Measurements from ENCODE around the gene SLC6A4. TPM values are rescaled to one million over a fixed set of nuclear protein-coding genes. Genes with fewer than 3 reads are reported as not detected.

Gene SLC6A4
- total RNA-seq, 1 experiment from 2014 or later, result 0.30 TPM

DNA sequence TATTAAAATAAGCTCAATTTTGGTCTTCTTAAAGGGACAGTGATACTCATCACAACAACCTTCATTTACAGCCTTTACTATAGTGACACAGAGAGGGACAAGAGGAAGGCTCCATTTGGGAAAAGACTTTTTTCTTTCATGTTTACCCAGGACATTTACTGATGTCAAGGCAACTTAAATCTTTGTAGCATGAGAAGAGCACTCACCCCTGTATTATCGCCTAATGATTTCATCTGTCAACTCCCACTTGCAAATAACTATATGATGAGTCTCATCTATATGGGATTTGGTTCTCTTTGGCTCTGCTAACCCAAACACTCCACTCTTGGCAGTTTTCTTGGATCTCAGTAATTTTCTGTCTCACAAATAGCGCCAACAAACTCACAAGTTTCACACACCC is 32.1 kb upstream of the SLC6A4 start:
- no peak for ATAC-seq
- RAD21 ChIA-PET (ENCODE audit: low non-redundant PET in 1 of 2, low total read pairs in 2 of 2, uncharacterized antibody in 2 of 2, unreplicated experiment in 2 of 2), result no interaction called here
- H2AFZ ChIP-seq (ENCODE audit: low read depth, low read length, poor library complexity, severe bottlenecking), result no peak overlapping the region
- no peaks in the 10 kb centered on the region for H3K27me3 ChIP-seq (ENCODE audit: insufficient read depth, low read length)
- no peaks in the 10 kb centered on the region for H3K4me1 ChIP-seq (ENCODE audit: control insufficient read depth in 1 of 2, insufficient read depth in 2 of 2, low read length in 2 of 2)
- H4K20me1 ChIP-seq (ENCODE audit: insufficient read depth), result no peaks in the 10 kb centered on the region
- H3K27ac ChIP-seq (ENCODE audit: low read depth, low read length), result no peak overlapping the region
- no peak overlapping the region for H3K4me3 ChIP-seq (replicated peaks in 1 of 2; ENCODE audit: low read depth in 1 of 2, low read length in 2 of 2)
- BruUV-seq (replicated peaks), result no TSS peak
- H3K36me3 ChIP-seq (ENCODE audit: control insufficient read depth in 1 of 2, insufficient read depth in 2 of 2, low read length in 2 of 2), result peaks cover 33 to 45% of the 10 kb centered on the region in 2 experiments; a peak in 3 of 4 replicates
- no peak overlapping the region for H3K9ac ChIP-seq (ENCODE audit: low read length)
- H3K4me2 ChIP-seq (ENCODE audit: low read length), result no peak overlapping the region
- intact Hi-C loops (cut with micrococcal nuclease), result no loop called here
- no peaks in the 10 kb centered on the region for H3K9me3 ChIP-seq (ENCODE audit: control insufficient read depth in 1 of 2, insufficient read depth in 1 of 2, low read depth in 1 of 2, low read length in 2 of 2)
- DNase-seq (ENCODE audit: low read depth, low spot score), result no peak
- TF ChIP-seq SRF (IDR thresholded peaks at IDR 0.05; ENCODE audit: low read depth), result no peak
- TF ChIP-seq, protein P1, sequence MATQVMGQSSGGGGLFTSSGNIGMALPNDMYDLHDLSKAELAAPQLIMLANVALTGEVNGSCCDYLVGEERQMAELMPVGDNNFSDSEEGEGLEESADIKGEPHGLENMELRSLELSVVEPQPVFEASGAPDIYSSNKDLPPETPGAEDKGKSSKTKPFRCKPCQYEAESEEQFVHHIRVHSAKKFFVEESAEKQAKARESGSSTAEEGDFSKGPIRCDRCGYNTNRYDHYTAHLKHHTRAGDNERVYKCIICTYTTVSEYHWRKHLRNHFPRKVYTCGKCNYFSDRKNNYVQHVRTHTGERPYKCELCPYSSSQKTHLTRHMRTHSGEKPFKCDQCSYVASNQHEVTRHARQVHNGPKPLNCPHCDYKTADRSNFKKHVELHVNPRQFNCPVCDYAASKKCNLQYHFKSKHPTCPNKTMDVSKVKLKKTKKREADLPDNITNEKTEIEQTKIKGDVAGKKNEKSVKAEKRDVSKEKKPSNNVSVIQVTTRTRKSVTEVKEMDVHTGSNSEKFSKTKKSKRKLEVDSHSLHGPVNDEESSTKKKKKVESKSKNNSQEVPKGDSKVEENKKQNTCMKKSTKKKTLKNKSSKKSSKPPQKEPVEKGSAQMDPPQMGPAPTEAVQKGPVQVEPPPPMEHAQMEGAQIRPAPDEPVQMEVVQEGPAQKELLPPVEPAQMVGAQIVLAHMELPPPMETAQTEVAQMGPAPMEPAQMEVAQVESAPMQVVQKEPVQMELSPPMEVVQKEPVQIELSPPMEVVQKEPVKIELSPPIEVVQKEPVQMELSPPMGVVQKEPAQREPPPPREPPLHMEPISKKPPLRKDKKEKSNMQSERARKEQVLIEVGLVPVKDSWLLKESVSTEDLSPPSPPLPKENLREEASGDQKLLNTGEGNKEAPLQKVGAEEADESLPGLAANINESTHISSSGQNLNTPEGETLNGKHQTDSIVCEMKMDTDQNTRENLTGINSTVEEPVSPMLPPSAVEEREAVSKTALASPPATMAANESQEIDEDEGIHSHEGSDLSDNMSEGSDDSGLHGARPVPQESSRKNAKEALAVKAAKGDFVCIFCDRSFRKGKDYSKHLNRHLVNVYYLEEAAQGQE (IDR thresholded peaks at IDR 0.05; ENCODE audit: low read depth), result no peak
- no peak for TF ChIP-seq RAD21 (IDR thresholded peaks at IDR 0.05; ENCODE audit: low read depth)
- TF ChIP-seq, protein P2, sequence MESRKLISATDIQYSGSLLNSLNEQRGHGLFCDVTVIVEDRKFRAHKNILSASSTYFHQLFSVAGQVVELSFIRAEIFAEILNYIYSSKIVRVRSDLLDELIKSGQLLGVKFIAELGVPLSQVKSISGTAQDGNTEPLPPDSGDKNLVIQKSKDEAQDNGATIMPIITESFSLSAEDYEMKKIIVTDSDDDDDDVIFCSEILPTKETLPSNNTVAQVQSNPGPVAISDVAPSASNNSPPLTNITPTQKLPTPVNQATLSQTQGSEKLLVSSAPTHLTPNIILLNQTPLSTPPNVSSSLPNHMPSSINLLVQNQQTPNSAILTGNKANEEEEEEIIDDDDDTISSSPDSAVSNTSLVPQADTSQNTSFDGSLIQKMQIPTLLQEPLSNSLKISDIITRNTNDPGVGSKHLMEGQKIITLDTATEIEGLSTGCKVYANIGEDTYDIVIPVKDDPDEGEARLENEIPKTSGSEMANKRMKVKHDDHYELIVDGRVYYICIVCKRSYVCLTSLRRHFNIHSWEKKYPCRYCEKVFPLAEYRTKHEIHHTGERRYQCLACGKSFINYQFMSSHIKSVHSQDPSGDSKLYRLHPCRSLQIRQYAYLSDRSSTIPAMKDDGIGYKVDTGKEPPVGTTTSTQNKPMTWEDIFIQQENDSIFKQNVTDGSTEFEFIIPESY (IDR thresholded peaks at IDR 0.05; ENCODE audit: extremely low read depth, insufficient replicate concordance, low read length), result no peak
- TF ChIP-seq EGR1 (IDR thresholded peaks at IDR 0.05; ENCODE audit: low read depth), result no peak
- no peak for TF ChIP-seq ZNF274 (IDR thresholded peaks at IDR 0.05; ENCODE audit: low read depth, low read length)
- no peak for TF ChIP-seq TCF7L2 (IDR thresholded peaks at IDR 0.05; ENCODE audit: borderline replicate concordance, extremely low read depth, insufficient read depth, insufficient read length)
- TF ChIP-seq SP1 (IDR thresholded peaks at IDR 0.05; ENCODE audit: low read depth), result no peak
- no peak for TF ChIP-seq ELF1 (IDR thresholded peaks at IDR 0.05; ENCODE audit: borderline replicate concordance, low read depth)
- TF ChIP-seq CBX3 (IDR thresholded peaks at IDR 0.05; ENCODE audit: low read depth), result no peak
- TF ChIP-seq, protein P3, sequence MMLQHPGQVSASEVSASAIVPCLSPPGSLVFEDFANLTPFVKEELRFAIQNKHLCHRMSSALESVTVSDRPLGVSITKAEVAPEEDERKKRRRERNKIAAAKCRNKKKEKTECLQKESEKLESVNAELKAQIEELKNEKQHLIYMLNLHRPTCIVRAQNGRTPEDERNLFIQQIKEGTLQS (IDR thresholded peaks at IDR 0.05), result no peak
- no peak for TF ChIP-seq SIN3A (IDR thresholded peaks at IDR 0.05; ENCODE audit: low read depth)
- no peak for TF ChIP-seq EZH2phosphoT487 (IDR thresholded peaks at IDR 0.05; ENCODE audit: borderline replicate concordance)
- TF ChIP-seq, protein P4, sequence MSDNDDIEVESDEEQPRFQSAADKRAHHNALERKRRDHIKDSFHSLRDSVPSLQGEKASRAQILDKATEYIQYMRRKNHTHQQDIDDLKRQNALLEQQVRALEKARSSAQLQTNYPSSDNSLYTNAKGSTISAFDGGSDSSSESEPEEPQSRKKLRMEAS (IDR thresholded peaks at IDR 0.05), result no peak
- TF ChIP-seq CEBPB (IDR thresholded peaks at IDR 0.05; ENCODE audit: low read depth), result no peak
- TF ChIP-seq EZH2 (IDR thresholded peaks at IDR 0.05), result no peak
- CTCF ChIA-PET, result no interaction called here
- H3K9me2 ChIP-seq (ENCODE audit: insufficient read depth), result no peaks in the 10 kb centered on the region
- no peaks in the 10 kb centered on the region for H3K79me2 ChIP-seq (ENCODE audit: insufficient read depth, low read length)
- POLR2A ChIA-PET, result no interaction called here
